Measurements from ENCODE around the gene SARDH. TPM values are rescaled to one million over a fixed set of nuclear protein-coding genes. Genes with fewer than 3 reads are reported as not detected.
"Not testable (repeated sequence)": the region's sequence is repeated elsewhere in the genome, so short reads cannot be mapped to it uniquely, and the experiment has no call there.

SARDH gene
- total RNA-seq, 1 donor from 2014 or later, result 2.6 TPM

GRCh38 chr9:133632806-133633680, 105.1 kb downstream of the SARDH start:
- no peak for DNase-seq

- no peak for DNase-seq
Observed at GRCh38 chr9:133631111-133631510, 107.0 kb downstream of the SARDH start.

GRCh38 chr9:133629221-133630110, 108.7 kb downstream of the SARDH start:
- no peak for DNase-seq

GRCh38 chr9:133628766-133629165, 109.4 kb downstream of the SARDH start:
- no peak for DNase-seq

- no peak for DNase-seq
Observed at GRCh38 chr9:133627341-133627740, 110.8 kb downstream of the SARDH start.

- not testable (repeated sequence) for DNase-seq
Observed at GRCh38 chr9:133626008-133626407, 112.1 kb downstream of the SARDH start.

GRCh38 chr9:133622555-133622954, 115.6 kb downstream of the SARDH start:
- DNase-seq, result no peak

GRCh38 chr9:133621725-133622267, 116.4 kb downstream of the SARDH start:
- no peak for DNase-seq

- no peak for DNase-seq
Observed at GRCh38 chr9:133619791-133620190, 118.4 kb downstream of the SARDH start.

GRCh38 chr9:133618726-133619125, 119.4 kb downstream of the SARDH start:
- DNase-seq, result no peak

GRCh38 chr9:133616643-133617405, 121.3 kb downstream of the SARDH start:
- no peak for DNase-seq

- DNase-seq, result no peak
Observed at GRCh38 chr9:133615606-133616188, 122.5 kb downstream of the SARDH start.

- no peak for DNase-seq
Observed at GRCh38 chr9:133615186-133615585, 123.0 kb downstream of the SARDH start.

GRCh38 chr9:133614678-133615077, 123.5 kb downstream of the SARDH start:
- no peak for DNase-seq

- DNase-seq, result no peak
Observed at GRCh38 chr9:133614056-133614455, 124.1 kb downstream of the SARDH start.

Other genes starting within 250 kb of the SARDH start
- gene MYMK, start 213.4 kb downstream of the SARDH start, total RNA-seq, result 0.89 TPM
- gene ADAMTSL2, start 203.6 kb downstream of the SARDH start, total RNA-seq, result 1.5 TPM
- gene FAM163B, start 129.0 kb downstream of the SARDH start, total RNA-seq, result not detected
- under 0.01 TPM for gene DBH, start 102.0 kb downstream of the SARDH start, total RNA-seq